Osteocyte (in vitro differentiated cells): Measurements from ENCODE around the gene SMIM38. TPM values are rescaled to one million over a fixed set of nuclear protein-coding genes. Genes with fewer than 3 reads are reported as not detected.

Experiments
- DNase-seq: peaks from one replicate; pipeline ENCODE4 v3.0.0; 2021; ENCODE audit warnings: mixed read lengths; ENCODE audit not compliant: unreplicated experiment; ENCODE audit errors: extremely low spot score
- H3K27ac Mint-ChIP-seq: one replicate; pipeline ENCODE4 v1.8.0; 2021; ENCODE audit warnings: mild to moderate bottlenecking, mixed read lengths; ENCODE audit not compliant: unreplicated experiment
- H3K27me3 Mint-ChIP-seq: one replicate; pipeline ENCODE4 v1.8.0; 2021; ENCODE audit warnings: mixed read lengths; ENCODE audit not compliant: unreplicated experiment
- H3K36me3 Mint-ChIP-seq: one replicate; pipeline ENCODE4 v1.8.0; 2021; ENCODE audit warnings: mixed read lengths; ENCODE audit not compliant: unreplicated experiment
- H3K4me1 Mint-ChIP-seq: one replicate; pipeline ENCODE4 v1.8.0; 2021; ENCODE audit warnings: mixed read lengths; ENCODE audit not compliant: unreplicated experiment
- H3K4me3 Mint-ChIP-seq: one replicate; pipeline ENCODE4 v1.8.0; 2021; ENCODE audit warnings: mild to moderate bottlenecking, moderate library complexity, mixed read lengths; ENCODE audit not compliant: unreplicated experiment
- H3K9me3 Mint-ChIP-seq: one replicate; pipeline ENCODE4 v1.8.0; 2021; ENCODE audit warnings: mixed read lengths; ENCODE audit not compliant: unreplicated experiment
- total RNA-seq: library from RNA; stranded (reverse); gene quantifications from 2 replicates; pipeline ENCODE4 v1.2.1, GENCODE V29; 2021
- TF ChIP-seq, protein P1 (sequence below): fragments of 200-600 bp; sonication (generic); IDR thresholded peaks from 2 replicates; pipeline ENCODE4 v1.5.0; 2021; ENCODE audit warnings: antibody characterized with exemption, mild to moderate bottlenecking, moderate library complexity

Gene SMIM38
- total RNA-seq, 1 donor from 2014 or later, result 1.0 TPM

DNA sequence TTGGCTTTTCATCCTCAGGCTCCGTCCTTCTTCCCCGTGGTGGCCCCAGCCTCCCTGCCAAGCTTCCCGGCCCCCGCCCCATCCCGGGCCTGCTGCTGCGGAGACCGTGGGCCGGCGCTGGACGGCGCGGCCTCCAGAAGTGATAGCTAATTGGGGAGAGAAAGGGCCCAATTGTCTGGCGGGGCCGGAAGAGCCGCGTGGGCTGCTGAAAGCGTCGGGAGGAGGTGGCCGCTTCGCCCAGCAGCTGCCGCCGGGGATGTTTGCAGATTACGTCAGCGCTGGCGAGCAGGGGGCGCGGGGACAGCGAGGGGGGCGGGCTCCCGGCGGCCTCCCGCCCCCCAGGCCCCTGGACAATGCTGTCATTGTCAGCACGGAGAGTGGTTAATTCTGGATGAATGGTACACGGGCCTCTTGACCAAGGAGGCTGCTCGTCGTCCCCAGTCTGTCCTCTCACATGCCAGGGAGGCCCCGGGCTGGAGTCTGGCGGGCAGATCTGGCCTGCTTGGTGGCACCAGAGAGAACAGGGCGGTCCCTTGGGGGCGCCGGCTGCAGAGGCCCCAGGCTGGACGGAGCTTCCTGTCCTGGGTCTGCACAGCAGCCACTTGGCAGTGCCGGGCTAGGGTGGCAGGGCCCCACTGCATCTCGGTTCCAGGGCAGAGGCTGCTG, 1.6 kb downstream of the SMIM38 start:
- Mint-ChIP-seq H3K4me1 (peaks cover 43% of the 10 kb centered on the region), H3K4me3 (no peak overlapping the region), H3K27ac (peak overlapping the region; percentile 68), H3K27me3 (no peaks in the 10 kb centered on the region), H3K9me3 (peaks cover 2% of the 10 kb centered on the region), H3K36me3 (no peaks in the 10 kb centered on the region)
- DNase-seq, result no peak
- TF ChIP-seq, protein P1, sequence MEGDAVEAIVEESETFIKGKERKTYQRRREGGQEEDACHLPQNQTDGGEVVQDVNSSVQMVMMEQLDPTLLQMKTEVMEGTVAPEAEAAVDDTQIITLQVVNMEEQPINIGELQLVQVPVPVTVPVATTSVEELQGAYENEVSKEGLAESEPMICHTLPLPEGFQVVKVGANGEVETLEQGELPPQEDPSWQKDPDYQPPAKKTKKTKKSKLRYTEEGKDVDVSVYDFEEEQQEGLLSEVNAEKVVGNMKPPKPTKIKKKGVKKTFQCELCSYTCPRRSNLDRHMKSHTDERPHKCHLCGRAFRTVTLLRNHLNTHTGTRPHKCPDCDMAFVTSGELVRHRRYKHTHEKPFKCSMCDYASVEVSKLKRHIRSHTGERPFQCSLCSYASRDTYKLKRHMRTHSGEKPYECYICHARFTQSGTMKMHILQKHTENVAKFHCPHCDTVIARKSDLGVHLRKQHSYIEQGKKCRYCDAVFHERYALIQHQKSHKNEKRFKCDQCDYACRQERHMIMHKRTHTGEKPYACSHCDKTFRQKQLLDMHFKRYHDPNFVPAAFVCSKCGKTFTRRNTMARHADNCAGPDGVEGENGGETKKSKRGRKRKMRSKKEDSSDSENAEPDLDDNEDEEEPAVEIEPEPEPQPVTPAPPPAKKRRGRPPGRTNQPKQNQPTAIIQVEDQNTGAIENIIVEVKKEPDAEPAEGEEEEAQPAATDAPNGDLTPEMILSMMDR, result no peak

DNA sequence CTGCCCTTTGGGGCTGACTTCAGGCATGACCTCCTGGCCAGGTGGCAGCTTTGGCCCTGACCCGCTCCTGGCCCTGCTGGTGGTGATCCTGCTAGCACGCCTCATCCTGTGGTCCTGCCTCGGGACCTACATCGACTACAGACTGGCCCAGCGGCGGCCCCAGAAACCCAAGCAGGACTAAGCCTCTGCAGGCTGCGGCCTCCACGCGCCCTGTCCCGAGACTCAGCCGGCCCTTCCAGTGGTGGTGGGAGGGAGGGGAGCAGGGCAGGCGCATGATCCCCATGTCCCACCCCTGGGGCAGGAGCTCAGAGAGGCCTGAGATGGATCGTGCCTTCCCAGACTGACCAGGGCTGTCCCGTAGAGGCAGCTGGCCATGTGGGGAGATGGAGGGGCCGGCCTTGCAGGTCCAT, 2.1 kb downstream of the SMIM38 start:
- H3K27ac Mint-ChIP-seq, result no peak overlapping the region
- peaks cover 7% of the 10 kb centered on the region for H3K9me3 Mint-ChIP-seq

GRCh38 chr11:69158301-69159149, 2.8 kb downstream of the SMIM38 start:
- peaks cover 13% of the 10 kb centered on the region for H3K9me3 Mint-ChIP-seq

More for the DNA sequence above, 2.1 kb downstream of the SMIM38 start:
- no peak for DNase-seq
- H3K4me3 Mint-ChIP-seq, result no peak overlapping the region
- TF ChIP-seq, protein P1, result no peak
- no peaks in the 10 kb centered on the region for H3K27me3 Mint-ChIP-seq
- H3K4me1 Mint-ChIP-seq, result peaks cover 39% of the 10 kb centered on the region
- no peaks in the 10 kb centered on the region for H3K36me3 Mint-ChIP-seq

DNA sequence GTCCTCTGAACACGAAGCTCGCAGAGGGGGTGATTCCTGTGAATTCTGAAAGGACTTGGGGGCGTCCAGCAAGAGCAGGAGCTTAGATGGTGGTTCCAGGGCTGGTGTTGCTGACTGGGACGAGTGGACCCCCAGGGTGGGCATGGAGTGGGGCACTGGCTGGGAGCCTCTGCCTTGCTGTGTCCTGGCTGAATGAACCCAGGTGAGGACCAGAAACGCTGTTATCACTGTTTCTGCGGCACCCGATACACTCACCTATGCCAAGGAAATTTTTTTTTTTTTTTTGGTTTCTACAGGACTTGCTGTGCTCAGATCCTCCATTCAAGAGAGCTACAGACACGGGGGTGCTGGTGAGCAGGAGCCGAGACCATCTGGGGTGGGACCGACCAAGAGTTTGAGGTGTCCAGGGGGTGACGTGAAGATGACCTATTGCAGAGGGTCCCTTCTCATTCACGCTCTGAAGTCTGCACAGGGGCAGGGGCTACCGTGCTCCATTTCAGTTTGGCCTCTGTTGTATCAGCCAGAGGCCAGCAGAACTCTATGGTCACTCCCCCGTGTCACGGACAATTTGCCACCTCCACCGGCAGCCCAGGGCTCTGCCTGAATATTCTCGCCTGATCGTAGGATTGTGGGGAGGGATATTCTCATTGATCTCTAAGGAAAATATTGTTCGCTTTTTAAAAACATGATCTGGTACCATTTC, 3.6 kb downstream of the SMIM38 start:
- Mint-ChIP-seq H3K27me3 (no peaks in the 10 kb centered on the region), H3K27ac (no peak overlapping the region), H3K4me1 (peaks cover 25% of the 10 kb centered on the region), H3K36me3 (no peaks in the 10 kb centered on the region), H3K9me3 (peaks cover 18% of the 10 kb centered on the region), H3K4me3 (no peak overlapping the region)
- TF ChIP-seq, protein P1, result no peak
- DNase-seq, result no peak

More at GRCh38 chr11:69158301-69159149, 2.8 kb downstream of the SMIM38 start:
- no peak for DNase-seq
- TF ChIP-seq, protein P1, result no peak
- no peak overlapping the region for H3K4me3 Mint-ChIP-seq
- H3K27ac Mint-ChIP-seq, result no peak overlapping the region
- H3K4me1 Mint-ChIP-seq, result peaks cover 32% of the 10 kb centered on the region
- H3K27me3 Mint-ChIP-seq, result no peaks in the 10 kb centered on the region
- H3K36me3 Mint-ChIP-seq, result no peaks in the 10 kb centered on the region
